Natural killer cell (primary cell): ENCODE data around the gene DSCAML1. TPM values are rescaled to one million over a fixed set of nuclear protein-coding genes. Genes with fewer than 3 reads are reported as not detected.

Experiments used
- ATAC-seq, 3 donors: fragments of 150-1000 bp in 2 of 3; fragments of 200-7000 bp in 1 of 3; cut with Tn5 transposase; 1 replicate in 1 of 3; 2 replicates in 2 of 3; pipeline ENCODE4 v1.10.0; 2021; ENCODE audit warnings: mild to moderate bottlenecking in 2 of 3, moderate library complexity in 2 of 3
- DNase-seq, 2 donors: peaks; one replicate each; pipeline versions ENCODE4 v3.0.0 to v3.0.0-alpha.2; 2013 to 2021; ENCODE audit warnings: mixed read lengths in 1 of 2
- H3K27ac ChIP-seq: one replicate; pipeline ENCODE4 v1.5.1; 2013; ENCODE audit warnings: mild to moderate bottlenecking, low read length
- H3K27me3 ChIP-seq: one replicate; pipeline ENCODE4 v1.6.1; 2013; ENCODE audit warnings: low read length; ENCODE audit not compliant: control insufficient read depth, insufficient read depth
- H3K36me3 ChIP-seq: one replicate; pipeline ENCODE4 v1.6.1; 2013; ENCODE audit warnings: low read length; ENCODE audit not compliant: control insufficient read depth, insufficient read depth
- H3K4me1 ChIP-seq: one replicate; pipeline ENCODE4 v1.6.1; 2013; ENCODE audit warnings: low read length; ENCODE audit not compliant: control insufficient read depth, insufficient read depth
- H3K4me3 ChIP-seq: one replicate; pipeline ENCODE4 v1.5.1; 2013; ENCODE audit warnings: low read length
- H3K9me3 ChIP-seq: one replicate; pipeline ENCODE4 v1.6.1; 2013; ENCODE audit warnings: low read length; ENCODE audit not compliant: control insufficient read depth, insufficient read depth
- H3K27ac Mint-ChIP-seq, 2 donors: one replicate each; pipeline ENCODE4 v1.8.0; 2022; ENCODE audit warnings: mild to moderate bottlenecking in 2 of 2, mixed read lengths in 2 of 2, moderate library complexity in 1 of 2
- H3K27me3 Mint-ChIP-seq, 2 donors: one replicate each; pipeline ENCODE4 v1.8.0; 2022; ENCODE audit warnings: low read depth in 2 of 2, mixed read lengths in 2 of 2
- H3K36me3 Mint-ChIP-seq: one replicate; pipeline ENCODE4 v1.8.0; 2022; ENCODE audit warnings: mixed read lengths
- H3K4me1 Mint-ChIP-seq, 2 donors: one replicate each; pipeline ENCODE4 v1.8.0; 2022; ENCODE audit warnings: mixed read lengths in 2 of 2
- H3K4me3 Mint-ChIP-seq: one replicate; pipeline ENCODE4 v1.8.0; 2022; ENCODE audit warnings: mild to moderate bottlenecking, moderate library complexity, mixed read lengths
- H3K9me3 Mint-ChIP-seq, 2 donors: one replicate each; pipeline ENCODE4 v1.8.0; 2022; ENCODE audit warnings: mixed read lengths in 2 of 2
- CTCF ChIP-seq: fragments of 200-600 bp; IDR thresholded peaks from one replicate; pipeline ENCODE4 v1.8.0; 2022; ENCODE audit warnings: antibody characterized with exemption
- WGBS: methylation state at CpG from one replicate; pipeline ENCODE4 v1.1.7; 2013; ENCODE audit warnings: missing lambda C conversion rate; ENCODE audit not compliant: insufficient coverage; 5-methylcytosine and 5-hydroxymethylcytosine counted together
- intact Hi-C: fragments of 100-400 bp; cut with micrococcal nuclease; formaldehyde crosslinking; loops from one replicate; pipeline ENCODE4 v1.14.2; 2022
- total RNA-seq, 4 donors: library from RNA; stranded (reverse); fragments of 120-200 nt in 1 of 4; gene quantifications; one replicate each; pipeline versions ENCODE4 v1.2.3 to v1.2.4, GENCODE V29; 2013 to 2022

Gene DSCAML1
- total RNA-seq, 3 donors from 2014 or later (not counting 1 experiment from before 2014, with no cell fraction given) = 0.66 TPM; not detected in 2

DNA sequence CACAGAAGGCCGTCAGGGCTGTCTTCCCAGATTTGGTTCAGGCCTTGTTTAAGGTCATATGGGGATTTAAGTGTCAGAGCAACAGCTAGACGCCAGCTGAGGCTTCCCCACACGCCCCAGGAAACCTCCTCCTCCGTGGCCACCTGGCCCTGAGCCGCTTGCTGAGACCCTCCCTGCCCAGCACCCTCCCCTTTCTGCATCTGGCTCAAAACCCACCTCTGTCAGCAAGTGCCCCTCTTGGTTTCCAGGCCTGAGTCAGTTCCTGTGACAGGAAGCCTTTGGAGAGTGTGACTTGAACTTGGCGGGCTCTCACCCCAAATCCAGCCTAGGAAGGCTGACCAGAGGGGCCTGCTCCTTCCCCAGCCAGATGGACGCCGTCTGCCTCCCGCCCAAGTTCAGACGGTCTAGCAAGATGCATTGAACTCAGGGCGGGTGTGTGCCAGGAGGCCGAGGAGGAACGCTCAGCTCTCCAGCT is 27.0 kb upstream of the DSCAML1 start:
- Histone ChIP-seq H3K4me3 (no peak overlapping the region), H3K36me3 (no peaks in the 10 kb centered on the region), H3K27ac (peak overlapping the region; percentile 32), H3K4me1 (peaks cover 57% of the 10 kb centered on the region), H3K9me3 (no peaks in the 10 kb centered on the region), H3K27me3 (peaks cover 2% of the 10 kb centered on the region)
- Mint-ChIP-seq H3K27ac (peak overlapping the region in 1 of 2 donors; percentile 62), H3K9me3 (no peaks in the 10 kb centered on the region), H3K4me1 (peaks cover 10 to 25% of the 10 kb centered on the region in 2 donors), H3K4me3 (no peak overlapping the region), H3K27me3 (peaks cover 6 to 12% of the 10 kb centered on the region in 2 donors), H3K36me3 (no peaks in the 10 kb centered on the region)
- ATAC-seq (no peak), DNase-seq (peak in 1 of 2 donors; percentile 11)
- intact Hi-C loops = no loop called here
- WGBS = 38% methylated on average over 13 of the region's 13 CpGs
- TF ChIP-seq CTCF = no peak

GRCh38 chr11:117823294-117823945 is 26.4 kb upstream of the DSCAML1 start:
- peaks cover 2% of the 10 kb centered on the region for H3K27me3 ChIP-seq
- peaks cover 6 to 12% of the 10 kb centered on the region in 2 donors for H3K27me3 Mint-ChIP-seq
- DNase-seq (peak; percentile 14 to 77), ATAC-seq (peak in 2 of 3 donors; percentile 22 to 64)
- no peak overlapping the region for H3K4me3 ChIP-seq
- H3K36me3 Mint-ChIP-seq = no peaks in the 10 kb centered on the region
- peak overlapping the region in 1 of 2 donors; percentile 62 for H3K27ac Mint-ChIP-seq
- intact Hi-C loops = no loop called here
- peak overlapping the region; percentile 32 for H3K27ac ChIP-seq
- H3K4me1 Mint-ChIP-seq = peaks cover 6 to 22% of the 10 kb centered on the region in 2 donors
- no peak overlapping the region for H3K4me3 Mint-ChIP-seq
- 38% methylated on average over 17 of the region's 18 CpGs for WGBS
- no peak for TF ChIP-seq CTCF
- peaks cover 57% of the 10 kb centered on the region for H3K4me1 ChIP-seq
- H3K9me3 Mint-ChIP-seq = no peaks in the 10 kb centered on the region
- no peaks in the 10 kb centered on the region for H3K36me3 ChIP-seq
- no peaks in the 10 kb centered on the region for H3K9me3 ChIP-seq

DNA sequence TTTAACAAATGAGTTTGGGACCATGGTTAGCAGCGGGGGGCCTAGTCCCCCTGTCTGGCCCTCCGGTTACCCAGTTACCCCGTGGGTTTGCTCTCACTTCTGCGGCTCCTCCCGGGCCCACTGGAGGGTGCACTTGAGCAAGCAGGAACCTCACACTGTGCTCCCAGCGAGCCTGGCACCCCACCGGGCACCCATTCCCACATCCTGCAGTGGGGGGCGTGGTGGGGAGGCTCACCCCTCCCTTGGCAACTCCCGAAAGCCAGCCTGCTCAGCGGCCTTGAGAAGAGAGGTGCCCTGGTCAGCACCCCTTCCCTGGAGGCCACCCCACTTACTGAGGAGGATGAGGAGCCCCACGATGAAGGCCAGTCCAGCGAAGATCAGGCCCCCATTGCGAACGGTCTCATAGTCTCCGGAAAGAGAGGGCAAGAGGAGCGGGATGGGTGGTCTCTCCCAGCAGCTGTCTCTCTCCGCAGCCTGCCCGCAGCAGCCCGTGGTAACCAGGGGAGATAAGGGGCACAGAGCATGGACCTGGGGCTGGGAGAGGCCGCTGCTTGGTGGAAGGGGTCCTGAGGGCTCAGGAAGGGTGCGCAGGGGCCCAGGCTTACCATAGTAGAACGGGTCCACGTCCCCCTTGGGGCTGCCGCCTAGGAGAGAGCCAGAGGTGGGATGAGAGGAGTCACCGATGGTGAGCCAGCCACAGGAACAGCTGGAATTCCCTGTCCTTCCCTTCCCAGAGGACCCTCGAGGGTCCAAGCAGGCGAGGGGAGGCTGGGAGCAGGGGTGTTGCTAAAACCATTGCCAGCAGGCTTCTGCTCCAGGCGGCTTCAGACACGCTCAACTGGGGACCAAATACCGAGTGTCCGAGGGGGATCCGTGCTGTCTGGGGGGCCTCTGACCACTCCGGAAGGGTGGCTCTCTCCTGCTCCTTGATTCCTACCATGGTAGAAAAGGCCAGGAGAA is 25.3 kb upstream of the DSCAML1 start:
- peaks cover 6 to 12% of the 10 kb centered on the region in 2 donors for H3K27me3 Mint-ChIP-seq
- Histone ChIP-seq H3K4me1 (peaks cover 57% of the 10 kb centered on the region), H3K27me3 (peaks cover 2% of the 10 kb centered on the region), H3K27ac (no peak overlapping the region), H3K9me3 (no peaks in the 10 kb centered on the region), H3K36me3 (no peaks in the 10 kb centered on the region), H3K4me3 (no peak overlapping the region)
- DNase-seq (peak in 1 of 2 donors; percentile 73), ATAC-seq (peak in 2 of 3 donors; percentile 39 to 52)
- peak; percentile 51 for TF ChIP-seq CTCF
- H3K4me3 Mint-ChIP-seq = no peak overlapping the region
- H3K9me3 Mint-ChIP-seq = no peaks in the 10 kb centered on the region
- no peaks in the 10 kb centered on the region for H3K36me3 Mint-ChIP-seq
- no peak overlapping the region for H3K27ac Mint-ChIP-seq
- 62% methylated on average over 33 of the region's 33 CpGs for WGBS
- H3K4me1 Mint-ChIP-seq = peaks cover 0 to 24% of the 10 kb centered on the region in 2 donors
- intact Hi-C loops = no loop called here
